CD4-positive, alpha-beta T cell treated with Interferon gamma for 1 hour (primary cell): ENCODE data around the gene ZNF699.

ENCODE experiments used
- DNase-seq: peaks from one replicate; pipeline ENCODE4 v3.0.0-alpha.2; 2020

The ZNF699 gene

DNA sequence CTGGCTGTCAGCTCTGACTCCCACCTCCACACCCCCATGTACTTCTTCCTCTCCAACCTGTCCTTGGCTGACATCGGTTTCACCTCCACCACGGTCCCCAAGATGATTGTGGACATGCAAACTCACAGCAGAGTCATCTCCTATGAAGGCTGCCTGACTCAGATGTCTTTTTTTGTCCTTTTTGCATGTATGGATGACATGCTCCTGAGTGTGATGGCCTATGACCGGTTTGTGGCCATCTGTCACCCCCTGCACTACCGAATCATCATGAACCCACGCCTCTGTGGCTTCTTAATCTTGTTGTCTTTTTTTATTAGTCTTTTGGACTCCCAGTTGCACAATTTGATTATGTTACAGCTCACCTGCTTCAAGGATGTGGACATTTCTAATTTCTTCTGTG, 58.4 kb downstream of the ZNF699 start:
- DNase-seq, result no peak

DNA sequence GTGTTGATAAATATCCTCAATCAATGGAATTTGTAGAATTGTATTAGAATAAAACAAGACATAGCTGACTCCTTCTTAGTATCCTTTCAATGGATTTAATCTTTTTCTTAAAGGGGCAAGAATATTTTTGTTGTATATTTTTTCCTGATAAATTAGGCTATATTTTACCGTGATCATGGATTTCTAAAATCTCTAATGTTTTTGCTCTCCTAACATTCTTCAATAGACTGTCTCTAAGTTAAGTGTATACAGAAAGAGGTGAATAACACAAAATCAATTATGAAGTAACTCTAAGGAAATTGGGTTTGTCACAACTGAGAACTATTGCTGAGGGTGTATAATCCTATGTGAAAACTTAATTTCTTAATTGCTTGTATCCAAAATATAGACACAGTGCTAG, 59.0 kb downstream of the ZNF699 start, which contains the start of gene OR7E24:
Gene OR7E24 (plus strand): TSS at position 301 of the 400 bp plus-strand sequence. CDS start 114 bp downstream, outside the sequence.
- DNase-seq, result no peak
